ENCODE measurements around the gene EXPH5. TPM values are rescaled to one million over a fixed set of nuclear protein-coding genes. Genes with fewer than 3 reads are reported as not detected.

EXPH5 gene
- total and polyA plus RNA-seq, 2 donors (not counting 3 experiments of a cell fraction or from before 2014, with no cell fraction given) = 0.03 to 0.09 TPM

- CTCF ChIA-PET = no interaction called here
- no peak overlapping the region for H3K4me2 ChIP-seq (ENCODE audit: insufficient read depth, low read length)
Observed at GRCh38 chr11:108511851-108512474, 81.6 kb downstream of the EXPH5 start.

More at GRCh38 chr11:108511851-108512474, 81.6 kb downstream of the EXPH5 start:
- no TSS peak for BruUV-seq (replicated peaks)
- FAIRE-seq (no peak), DNase-seq (ENCODE audit: low read depth, low spot score) (no peak)
- H2AFZ ChIP-seq (ENCODE audit: low read depth, low read length) = no peak overlapping the region
- POLR2A ChIA-PET = no interaction called here
- intact Hi-C loops (cut with micrococcal nuclease) (no loop called here), dilution Hi-C loops (cut with MboI; ENCODE audit: extremely low pct_ligation_motif_present, low sequenced_read_pairs) (no loop called here)
- no peaks in the 10 kb centered on the region for H3K36me3 ChIP-seq (ENCODE audit: control insufficient read depth in 2 of 2, extremely low read depth in 1 of 2, insufficient read depth in 2 of 2, low read length in 2 of 2)
- H3K4me1 ChIP-seq (ENCODE audit: control insufficient read depth, extremely low read depth, insufficient read depth, low read length) = no peaks in the 10 kb centered on the region
- H4K20me1 ChIP-seq (replicated peaks; ENCODE audit: control insufficient read depth, extremely low read depth, insufficient read depth, low read length) = no peaks in the 10 kb centered on the region
- H3K27me3 ChIP-seq (ENCODE audit: control insufficient read depth in 2 of 2, insufficient read depth in 2 of 2, low read length in 2 of 2) = peaks cover 11 to 13% of the 10 kb centered on the region in 2 experiments
- H3K27ac ChIP-seq (ENCODE audit: insufficient read depth, low read depth, low read length) = no peak overlapping the region
- H3K9ac ChIP-seq (replicated peaks; ENCODE audit: extremely low read depth, insufficient read depth, low read length) = no peak overlapping the region
- no peak overlapping the region for H3K4me3 ChIP-seq (replicated peaks in 1 of 3; ENCODE audit: insufficient read depth in 1 of 3, low read depth in 1 of 3, low read length in 3 of 3)
- no peaks in the 10 kb centered on the region for H3K9me1 ChIP-seq (replicated peaks; ENCODE audit: control insufficient read depth, extremely low read depth, insufficient read depth, low read length)
- TF ChIP-seq GATA2 (IDR thresholded peaks at IDR 0.05; ENCODE audit: insufficient read depth, insufficient read length, low read depth, low read length) (no peak), POLR2AphosphoS5 (IDR thresholded peaks at IDR 0.05; ENCODE audit: insufficient read depth, low read depth, low read length) (no peak), MAX (IDR thresholded peaks at IDR 0.05; ENCODE audit: insufficient read depth, insufficient read length) (no peak), EZH2 (IDR thresholded peaks at IDR 0.05; ENCODE audit: borderline replicate concordance, low read depth, low read length, severe bottlenecking) (no peak), JUN (IDR thresholded peaks at IDR 0.05; ENCODE audit: borderline replicate concordance, insufficient read depth, insufficient read length, low read depth) (no peak), POLR2A (IDR thresholded peaks at IDR 0.05; ENCODE audit: low read depth, low read length) (no peak), CTCF (IDR thresholded peaks at IDR 0.05; ENCODE audit: extremely low read depth in 1 of 2, insufficient read depth in 1 of 2, low read depth in 1 of 2, low read length in 2 of 2) (no peak), FOS (IDR thresholded peaks at IDR 0.05; ENCODE audit: borderline replicate concordance, insufficient read depth, low read length) (no peak), MYC (IDR thresholded peaks at IDR 0.05; ENCODE audit: low read depth, low read length) (no peak)
- H3K79me2 ChIP-seq (ENCODE audit: control insufficient read depth, insufficient read depth, low read length) = no peaks in the 10 kb centered on the region
- H3K9me3 ChIP-seq (replicated peaks; ENCODE audit: control insufficient read depth, insufficient read depth, low read length) = no peaks in the 10 kb centered on the region
